ENCODE results near the gene HDC. TPM values are rescaled to one million over a fixed set of nuclear protein-coding genes. Genes with fewer than 3 reads are reported as not detected.

Gene HDC
- total and polyA plus RNA-seq, 4 donors, result 0.16 to 3.5 (median 1.2) TPM

- Histone ChIP-seq H3K9me3 (ENCODE audit: control insufficient read depth, insufficient read depth, low read length) (no peaks in the 10 kb centered on the region), H3K36me3 (ENCODE audit: control insufficient read depth, insufficient read depth, low read length) (no peaks in the 10 kb centered on the region), H3K4me3 (ENCODE audit: low read depth, low read length) (no peak overlapping the region), H3K4me1 (ENCODE audit: control insufficient read depth, insufficient read depth, low read length) (no peaks in the 10 kb centered on the region), H3K27me3 (ENCODE audit: control insufficient read depth, insufficient read depth, low read length) (no peaks in the 10 kb centered on the region), H3K27ac (ENCODE audit: low read depth, low read length) (no peak overlapping the region)
- no peak for DNase-seq (ENCODE audit: low read depth in 4 of 6, low spot score in 6 of 6)
- no CpG with 5 or more reads among the region's 3 CpGs for WGBS (ENCODE audit: insufficient coverage)
Observed at GRCh38 chr15:50257924-50258323, 7.6 kb downstream of the HDC start.

- Histone ChIP-seq H3K4me3 (ENCODE audit: low read depth, low read length) (no peak overlapping the region), H3K27ac (ENCODE audit: low read depth, low read length) (no peak overlapping the region), H3K9me3 (ENCODE audit: control insufficient read depth, insufficient read depth, low read length) (no peaks in the 10 kb centered on the region), H3K27me3 (ENCODE audit: control insufficient read depth, insufficient read depth, low read length) (no peaks in the 10 kb centered on the region), H3K4me1 (ENCODE audit: control insufficient read depth, insufficient read depth, low read length) (no peaks in the 10 kb centered on the region), H3K36me3 (ENCODE audit: control insufficient read depth, insufficient read depth, low read length) (no peaks in the 10 kb centered on the region)
- DNase-seq (ENCODE audit: low read depth in 4 of 6, low spot score in 6 of 6), result no peak
- 91% methylated on average over 7 of the region's 8 CpGs for WGBS (ENCODE audit: insufficient coverage)
Observed at GRCh38 chr15:50257332-50257731, 8.2 kb downstream of the HDC start.

- Histone ChIP-seq H3K4me1 (ENCODE audit: control insufficient read depth, insufficient read depth, low read length) (no peaks in the 10 kb centered on the region), H3K9me3 (ENCODE audit: control insufficient read depth, insufficient read depth, low read length) (no peaks in the 10 kb centered on the region), H3K4me3 (ENCODE audit: low read depth, low read length) (no peak overlapping the region), H3K27me3 (ENCODE audit: control insufficient read depth, insufficient read depth, low read length) (no peaks in the 10 kb centered on the region), H3K36me3 (ENCODE audit: control insufficient read depth, insufficient read depth, low read length) (no peaks in the 10 kb centered on the region), H3K27ac (ENCODE audit: low read depth, low read length) (no peak overlapping the region)
- 80% methylated on average over 2 of the region's 5 CpGs for WGBS (ENCODE audit: insufficient coverage)
- DNase-seq (ENCODE audit: low read depth in 4 of 6, low spot score in 6 of 6), result no peak
Observed at GRCh38 chr15:50256188-50257041, 9.1 kb downstream of the HDC start.

GRCh38 chr15:50252556-50252955 is 13.0 kb downstream of the HDC start:
- H3K4me3 ChIP-seq (ENCODE audit: low read depth, low read length), result no peak overlapping the region
- no peak for DNase-seq (ENCODE audit: low read depth in 4 of 6, low spot score in 6 of 6)
- no peaks in the 10 kb centered on the region for H3K27me3 ChIP-seq (ENCODE audit: control insufficient read depth, insufficient read depth, low read length)
- 95% methylated on average over 7 of the region's 11 CpGs for WGBS (ENCODE audit: insufficient coverage)
- no peaks in the 10 kb centered on the region for H3K9me3 ChIP-seq (ENCODE audit: control insufficient read depth, insufficient read depth, low read length)
- H3K4me1 ChIP-seq (ENCODE audit: control insufficient read depth, insufficient read depth, low read length), result no peaks in the 10 kb centered on the region
- no peak overlapping the region for H3K27ac ChIP-seq (ENCODE audit: low read depth, low read length)
- H3K36me3 ChIP-seq (ENCODE audit: control insufficient read depth, insufficient read depth, low read length), result no peaks in the 10 kb centered on the region

DNA sequence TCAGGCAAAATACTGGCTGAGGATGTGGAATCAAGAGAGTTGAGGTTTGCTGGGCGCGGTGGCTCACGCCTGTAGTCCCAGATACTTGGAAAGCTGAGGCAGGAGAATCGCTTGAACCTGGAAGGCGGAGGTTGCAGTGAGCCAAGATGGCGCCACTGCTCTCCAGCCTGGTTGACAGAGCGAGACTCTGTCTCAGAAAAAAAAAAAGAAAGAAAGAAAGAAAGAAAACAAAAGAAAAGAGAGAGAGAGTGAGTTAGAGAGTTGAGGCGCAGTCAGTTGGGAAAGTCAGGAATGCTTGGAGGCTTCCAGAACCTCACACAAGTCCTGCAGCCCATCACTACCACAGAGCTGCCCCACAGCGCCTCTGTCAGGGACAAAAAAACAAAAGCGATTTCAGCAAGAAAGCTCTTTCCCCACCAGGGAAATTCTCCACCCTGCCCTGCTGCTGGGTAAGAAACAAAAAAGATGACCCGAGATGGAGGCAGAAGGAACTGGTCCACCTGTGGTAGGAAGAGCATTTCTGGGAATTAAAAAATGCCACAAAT is 13.8 kb downstream of the HDC start:
- no peak overlapping the region for H3K4me3 ChIP-seq (ENCODE audit: low read depth, low read length)
- no peaks in the 10 kb centered on the region for H3K4me1 ChIP-seq (ENCODE audit: control insufficient read depth, insufficient read depth, low read length)
- DNase-seq (ENCODE audit: low read depth in 4 of 6, low spot score in 6 of 6), result no peak
- H3K27me3 ChIP-seq (ENCODE audit: control insufficient read depth, insufficient read depth, low read length), result no peaks in the 10 kb centered on the region
- no peak overlapping the region for H3K27ac ChIP-seq (ENCODE audit: low read depth, low read length)
- 94% methylated on average over 7 of the region's 11 CpGs for WGBS (ENCODE audit: insufficient coverage)
- no peaks in the 10 kb centered on the region for H3K9me3 ChIP-seq (ENCODE audit: control insufficient read depth, insufficient read depth, low read length)
- no peaks in the 10 kb centered on the region for H3K36me3 ChIP-seq (ENCODE audit: control insufficient read depth, insufficient read depth, low read length)

GRCh38 chr15:50250760-50251394 is 14.6 kb downstream of the HDC start:
- no peaks in the 10 kb centered on the region for H3K27me3 ChIP-seq (ENCODE audit: control insufficient read depth, insufficient read depth, low read length)
- H3K4me3 ChIP-seq (ENCODE audit: low read depth, low read length), result no peak overlapping the region
- H3K36me3 ChIP-seq (ENCODE audit: control insufficient read depth, insufficient read depth, low read length), result no peaks in the 10 kb centered on the region
- 96% methylated on average over 3 of the region's 6 CpGs for WGBS (ENCODE audit: insufficient coverage)
- H3K9me3 ChIP-seq (ENCODE audit: control insufficient read depth, insufficient read depth, low read length), result no peaks in the 10 kb centered on the region
- H3K4me1 ChIP-seq (ENCODE audit: control insufficient read depth, insufficient read depth, low read length), result no peaks in the 10 kb centered on the region
- no peak for DNase-seq (ENCODE audit: low read depth in 4 of 6, low spot score in 6 of 6)
- H3K27ac ChIP-seq (ENCODE audit: low read depth, low read length), result no peak overlapping the region

- no peaks in the 10 kb centered on the region for H3K27me3 ChIP-seq (ENCODE audit: control insufficient read depth, insufficient read depth, low read length)
- H3K4me3 ChIP-seq (ENCODE audit: low read depth, low read length), result no peak overlapping the region
- WGBS (ENCODE audit: insufficient coverage), result 58% methylated on average over 2 of the region's 2 CpGs
- H3K36me3 ChIP-seq (ENCODE audit: control insufficient read depth, insufficient read depth, low read length), result no peaks in the 10 kb centered on the region
- no peak for DNase-seq (ENCODE audit: low read depth in 4 of 6, low spot score in 6 of 6)
- no peaks in the 10 kb centered on the region for H3K9me3 ChIP-seq (ENCODE audit: control insufficient read depth, insufficient read depth, low read length)
- no peak overlapping the region for H3K27ac ChIP-seq (ENCODE audit: low read depth, low read length)
- H3K4me1 ChIP-seq (ENCODE audit: control insufficient read depth, insufficient read depth, low read length), result no peaks in the 10 kb centered on the region
Observed at GRCh38 chr15:50249704-50250103, 15.8 kb downstream of the HDC start.

GRCh38 chr15:50248994-50249582 is 16.4 kb downstream of the HDC start:
- DNase-seq (ENCODE audit: low read depth in 4 of 6, low spot score in 6 of 6), result no peak
- 92% methylated on average over 4 of the region's 4 CpGs for WGBS (ENCODE audit: insufficient coverage)
- Histone ChIP-seq H3K36me3 (ENCODE audit: control insufficient read depth, insufficient read depth, low read length) (no peaks in the 10 kb centered on the region), H3K27me3 (ENCODE audit: control insufficient read depth, insufficient read depth, low read length) (no peaks in the 10 kb centered on the region), H3K9me3 (ENCODE audit: control insufficient read depth, insufficient read depth, low read length) (no peaks in the 10 kb centered on the region), H3K27ac (ENCODE audit: low read depth, low read length) (no peak overlapping the region), H3K4me1 (ENCODE audit: control insufficient read depth, insufficient read depth, low read length) (no peaks in the 10 kb centered on the region), H3K4me3 (ENCODE audit: low read depth, low read length) (no peak overlapping the region)

DNA sequence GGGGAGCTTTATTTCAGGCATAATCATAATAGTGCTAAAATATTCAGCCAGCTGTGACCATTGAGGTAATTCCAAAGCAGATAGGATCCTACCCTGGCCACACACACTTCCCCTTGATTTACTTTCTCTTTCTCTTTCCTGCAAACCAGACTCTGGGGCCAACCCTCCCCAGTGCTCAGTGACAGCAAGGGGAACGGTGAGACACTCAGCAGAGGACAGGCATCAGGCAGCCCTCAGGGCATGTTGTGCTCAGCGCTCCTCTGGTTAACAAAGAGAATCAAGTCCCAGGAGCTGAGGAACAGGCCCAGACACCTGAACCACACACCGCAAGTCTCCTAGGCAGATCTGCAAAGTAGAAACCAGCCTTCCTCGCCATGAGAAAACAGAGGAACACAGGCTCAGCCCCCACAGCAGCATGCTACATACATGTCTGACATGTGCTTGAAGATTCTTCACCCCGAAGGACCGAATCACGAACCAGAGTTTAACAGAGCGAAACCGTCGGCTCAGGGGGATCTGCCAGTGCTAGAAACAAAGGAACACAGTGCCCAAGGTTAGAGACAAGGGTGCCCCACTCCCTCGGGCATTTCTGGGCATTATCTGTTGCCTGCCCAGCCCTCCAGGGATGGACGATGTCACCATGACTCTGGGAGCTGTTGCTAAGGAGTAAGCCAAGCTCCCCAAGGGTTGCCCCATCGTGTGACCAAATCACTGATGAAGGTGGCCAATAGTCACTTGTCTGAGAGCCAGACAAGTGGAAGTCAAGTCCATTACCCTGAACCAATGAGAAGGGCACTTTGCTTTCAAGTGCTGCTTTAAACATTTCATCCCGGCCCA is 17.5 kb downstream of the HDC start:
- no peaks in the 10 kb centered on the region for H3K4me1 ChIP-seq (ENCODE audit: control insufficient read depth, insufficient read depth, low read length)
- H3K27ac ChIP-seq (ENCODE audit: low read depth, low read length), result no peak overlapping the region
- H3K27me3 ChIP-seq (ENCODE audit: control insufficient read depth, insufficient read depth, low read length), result no peaks in the 10 kb centered on the region
- no peaks in the 10 kb centered on the region for H3K9me3 ChIP-seq (ENCODE audit: control insufficient read depth, insufficient read depth, low read length)
- 87% methylated on average over 13 of the region's 14 CpGs for WGBS (ENCODE audit: insufficient coverage)
- H3K36me3 ChIP-seq (ENCODE audit: control insufficient read depth, insufficient read depth, low read length), result no peaks in the 10 kb centered on the region
- H3K4me3 ChIP-seq (ENCODE audit: low read depth, low read length), result no peak overlapping the region
- DNase-seq (ENCODE audit: low read depth in 4 of 6, low spot score in 6 of 6), result no peak
